H9 (cell line): ENCODE results near the gene TMEM44. TPM values are rescaled to one million over a fixed set of nuclear protein-coding genes. Genes with fewer than 3 reads are reported as not detected.

Experiments
- DNase-seq: peaks from one replicate; pipeline ENCODE4 v3.0.0-alpha.2; 2017
- H2AFZ ChIP-seq: one replicate; pipeline ENCODE4 v1.6.1; 2013; ENCODE audit warnings: mild to moderate bottlenecking, low read length, control low read depth, moderate library complexity
- H2AK5ac ChIP-seq: 2 replicates; pipeline ENCODE4 v1.6.1; 2013; ENCODE audit warnings: low read length, control low read depth, mixed read lengths; ENCODE audit not compliant: insufficient read length
- H2BK120ac ChIP-seq: one replicate; pipeline ENCODE4 v1.6.1; 2013; ENCODE audit warnings: low read depth, mild to moderate bottlenecking, low read length, control low read depth, inconsistent platforms; ENCODE audit not compliant: poor library complexity, severe bottlenecking
- H2BK12ac ChIP-seq: 2 replicates; pipeline ENCODE4 v1.6.1; 2013; ENCODE audit warnings: low read length, control low read depth, mixed read lengths, low read depth; ENCODE audit not compliant: insufficient read length
- H2BK15ac ChIP-seq: 2 replicates; pipeline ENCODE4 v1.6.1; 2013; ENCODE audit warnings: low read depth, low read length, control low read depth
- H2BK20ac ChIP-seq: one replicate; pipeline ENCODE4 v1.6.1; 2013; ENCODE audit warnings: low read depth, mild to moderate bottlenecking, low read length, control low read depth, inconsistent platforms; ENCODE audit not compliant: poor library complexity, severe bottlenecking
- H2BK5ac ChIP-seq: 2 replicates; pipeline ENCODE4 v1.6.1; 2013; ENCODE audit warnings: low read length, control low read depth, mixed read lengths; ENCODE audit not compliant: insufficient read length
- H3K14ac ChIP-seq: 2 replicates; pipeline ENCODE4 v1.6.1; 2013; ENCODE audit warnings: low read length, control low read depth; ENCODE audit not compliant: insufficient read depth
- H3K18ac ChIP-seq: 2 replicates; pipeline ENCODE4 v1.6.1; 2013; ENCODE audit warnings: low read depth, mild to moderate bottlenecking, mixed read lengths, low read length, control low read depth; ENCODE audit not compliant: insufficient read length
- H3K23ac ChIP-seq: 2 replicates; pipeline ENCODE4 v1.6.1; 2013; ENCODE audit warnings: low read length, control low read depth, mixed read lengths, low read depth; ENCODE audit not compliant: insufficient read length
- H3K23me2 ChIP-seq: 2 replicates; pipeline ENCODE4 v1.6.1; 2013; ENCODE audit warnings: low read depth, mild to moderate bottlenecking, mixed read lengths, low read length, control low read depth; ENCODE audit not compliant: insufficient read length, poor library complexity, severe bottlenecking
- H3K27ac ChIP-seq: 2 replicates; pipeline ENCODE4 v1.5.1; 2013; ENCODE audit warnings: low read length, control low read depth, mixed read lengths, low read depth; ENCODE audit not compliant: insufficient read length
- H3K27me3 ChIP-seq: 2 replicates; pipeline ENCODE4 v1.6.1; 2013; ENCODE audit warnings: low read length, control low read depth, inconsistent platforms; ENCODE audit not compliant: insufficient read depth
- H3K4ac ChIP-seq: 2 replicates; pipeline ENCODE4 v1.6.1; 2013; ENCODE audit warnings: low read depth, mild to moderate bottlenecking, control low read depth, inconsistent platforms, low read length, moderate library complexity
- H3K4me1 ChIP-seq: 2 replicates; pipeline ENCODE4 v1.6.1; 2013; ENCODE audit warnings: low read length, control low read depth, inconsistent platforms; ENCODE audit not compliant: insufficient read depth
- H3K4me2 ChIP-seq: 2 replicates; pipeline ENCODE4 v1.6.1; 2013; ENCODE audit warnings: low read length, control low read depth, mixed read lengths; ENCODE audit not compliant: insufficient read length, insufficient read depth
- H3K56ac ChIP-seq: 2 replicates; pipeline ENCODE4 v1.6.1; 2013; ENCODE audit warnings: low read depth, mild to moderate bottlenecking, mixed read lengths, low read length, control low read depth; ENCODE audit not compliant: insufficient read length
- H3K79me1 ChIP-seq: 2 replicates; pipeline ENCODE4 v1.6.1; 2013; ENCODE audit warnings: low read depth, mild to moderate bottlenecking, moderate library complexity, low read length, control low read depth, inconsistent platforms; ENCODE audit not compliant: insufficient read depth, poor library complexity, severe bottlenecking
- H3K79me2 ChIP-seq: 2 replicates; pipeline ENCODE4 v1.6.1; 2013; ENCODE audit warnings: low read length, control low read depth, inconsistent platforms; ENCODE audit not compliant: insufficient read depth
- H3K9ac ChIP-seq: 2 replicates; pipeline ENCODE4 v1.6.1; 2013; ENCODE audit warnings: low read length, control low read depth, mixed read lengths; ENCODE audit not compliant: insufficient read length; ENCODE audit errors: extremely low read depth
- H3K9me3 ChIP-seq: one replicate; pipeline ENCODE4 v1.6.1; 2013; ENCODE audit warnings: low read depth, low read length, inconsistent platforms; ENCODE audit not compliant: control insufficient read depth
- H3T11ph ChIP-seq: one replicate; pipeline ENCODE4 v1.6.1; 2013; ENCODE audit warnings: mild to moderate bottlenecking, low read length, control low read depth, inconsistent platforms
- H4K20me1 ChIP-seq: one replicate; pipeline ENCODE4 v1.6.1; 2013; ENCODE audit not compliant: control insufficient read depth, insufficient read length, insufficient read depth
- H4K5ac ChIP-seq: 2 replicates; pipeline ENCODE4 v1.6.1; 2013; ENCODE audit warnings: low read depth, mild to moderate bottlenecking, mixed read lengths, low read length, control low read depth; ENCODE audit not compliant: insufficient read length
- H4K8ac ChIP-seq: replicated peaks from 2 replicates; pipeline ENCODE4 v1.6.1; 2013; ENCODE audit warnings: low read length, control low read depth, mixed read lengths, low read depth; ENCODE audit not compliant: insufficient read length
- H4K91ac ChIP-seq: 2 replicates; pipeline ENCODE4 v1.6.1; 2013; ENCODE audit warnings: low read depth, mild to moderate bottlenecking, moderate library complexity, mixed read lengths, low read length, control low read depth; ENCODE audit not compliant: insufficient read length
- H3K27ac Mint-ChIP-seq, 3 experiments: 2 replicates in 2 of 3; 3 replicates in 1 of 3; pipeline ENCODE4 v1.8.0; 2020 to 2021; ENCODE audit warnings: mixed read lengths in 3 of 3, mild to moderate bottlenecking in 1 of 3, moderate library complexity in 1 of 3
- H3K27me3 Mint-ChIP-seq: 2 replicates; pipeline ENCODE4 v1.8.0; 2021; ENCODE audit warnings: low read depth, mild to moderate bottlenecking, moderate library complexity, mixed read lengths
- H3K36me3 Mint-ChIP-seq, 3 experiments: 2 replicates in 2 of 3; 3 replicates in 1 of 3; pipeline ENCODE4 v1.8.0; 2020 to 2021; ENCODE audit warnings: low read depth in 3 of 3, mixed read lengths in 3 of 3; ENCODE audit not compliant: insufficient read depth in 1 of 3
- H3K4me1 Mint-ChIP-seq, 2 experiments: 2 replicates each; pipeline ENCODE4 v1.8.0; 2020; ENCODE audit warnings: mixed read lengths in 2 of 2
- H3K4me3 Mint-ChIP-seq, 2 experiments: 2 replicates in 1 of 2; 3 replicates in 1 of 2; pipeline ENCODE4 v1.8.0; 2020 to 2021; ENCODE audit warnings: mild to moderate bottlenecking in 2 of 2, mixed read lengths in 2 of 2, moderate library complexity in 1 of 2
- H3K9me3 Mint-ChIP-seq, 2 experiments: 2 replicates in 1 of 2; 3 replicates in 1 of 2; pipeline ENCODE4 v1.8.0; 2020; ENCODE audit warnings: mild to moderate bottlenecking in 2 of 2, mixed read lengths in 2 of 2, moderate library complexity in 1 of 2
- WGBS: extraction: QIAGEN DNeasy Blood & Tissue Kit; methylation state at CpG from one replicate; pipeline ENCODE4 v1.1.7; 2013; ENCODE audit warnings: missing lambda C conversion rate, low lambda C conversion rate, mixed read lengths; ENCODE audit not compliant: insufficient read length; ENCODE audit errors: extremely low coverage; 5-methylcytosine and 5-hydroxymethylcytosine counted together
- total RNA-seq: library from RNA; stranded (reverse); gene quantifications from 2 replicates; pipeline ENCODE4 v1.2.1, GENCODE V29; 2021
- TF ChIP-seq, protein P1 (sequence below): fragments of 200-600 bp; sonication (generic); conservative IDR thresholded peaks from 3 replicates; pipeline ENCODE4 v1.8.0; 2021; ENCODE audit warnings: antibody characterized with exemption, mild to moderate bottlenecking

Gene TMEM44
- total RNA-seq, 1 experiment from 2014 or later = 19.8 TPM

- H3K4me3 Mint-ChIP-seq = no peak overlapping the region
- H2AFZ ChIP-seq = no peak overlapping the region
- DNase-seq = no peak
- no peak overlapping the region for H3K56ac ChIP-seq
- no peak overlapping the region for H3K9ac ChIP-seq
- H3K23me2 ChIP-seq = no peaks in the 10 kb centered on the region
- TF ChIP-seq, protein P1, sequence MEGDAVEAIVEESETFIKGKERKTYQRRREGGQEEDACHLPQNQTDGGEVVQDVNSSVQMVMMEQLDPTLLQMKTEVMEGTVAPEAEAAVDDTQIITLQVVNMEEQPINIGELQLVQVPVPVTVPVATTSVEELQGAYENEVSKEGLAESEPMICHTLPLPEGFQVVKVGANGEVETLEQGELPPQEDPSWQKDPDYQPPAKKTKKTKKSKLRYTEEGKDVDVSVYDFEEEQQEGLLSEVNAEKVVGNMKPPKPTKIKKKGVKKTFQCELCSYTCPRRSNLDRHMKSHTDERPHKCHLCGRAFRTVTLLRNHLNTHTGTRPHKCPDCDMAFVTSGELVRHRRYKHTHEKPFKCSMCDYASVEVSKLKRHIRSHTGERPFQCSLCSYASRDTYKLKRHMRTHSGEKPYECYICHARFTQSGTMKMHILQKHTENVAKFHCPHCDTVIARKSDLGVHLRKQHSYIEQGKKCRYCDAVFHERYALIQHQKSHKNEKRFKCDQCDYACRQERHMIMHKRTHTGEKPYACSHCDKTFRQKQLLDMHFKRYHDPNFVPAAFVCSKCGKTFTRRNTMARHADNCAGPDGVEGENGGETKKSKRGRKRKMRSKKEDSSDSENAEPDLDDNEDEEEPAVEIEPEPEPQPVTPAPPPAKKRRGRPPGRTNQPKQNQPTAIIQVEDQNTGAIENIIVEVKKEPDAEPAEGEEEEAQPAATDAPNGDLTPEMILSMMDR = no peak
- H3K27ac ChIP-seq = no peak overlapping the region
- H3K23ac ChIP-seq = no peak overlapping the region
- H3T11ph ChIP-seq = no peak overlapping the region
- no peak overlapping the region for H2BK120ac ChIP-seq
- no peaks in the 10 kb centered on the region for H3K79me1 ChIP-seq
- H3K27me3 ChIP-seq = no peaks in the 10 kb centered on the region
- no peak overlapping the region for H3K14ac ChIP-seq
- peaks cover 7% of the 10 kb centered on the region for H3K27me3 Mint-ChIP-seq
- H3K18ac ChIP-seq = no peak overlapping the region
- H3K4ac ChIP-seq = no peak overlapping the region
- H4K20me1 ChIP-seq = no peaks in the 10 kb centered on the region
- no peak overlapping the region for H3K27ac Mint-ChIP-seq
- no peaks in the 10 kb centered on the region for H3K9me3 ChIP-seq
- no peak overlapping the region for H4K91ac ChIP-seq
- no peak overlapping the region for H2AK5ac ChIP-seq
- peaks cover 9 to 13% of the 10 kb centered on the region in 2 experiments for H3K4me1 Mint-ChIP-seq
- H2BK5ac ChIP-seq = no peak overlapping the region
- no peaks in the 10 kb centered on the region; the same call in 1 of the 2 replicates for H3K4me1 ChIP-seq
- H2BK12ac ChIP-seq = no peak overlapping the region
- no peaks in the 10 kb centered on the region for H3K36me3 Mint-ChIP-seq
- H3K4me2 ChIP-seq = no peak overlapping the region
- no peak overlapping the region for H2BK20ac ChIP-seq
- H3K79me2 ChIP-seq = no peaks in the 10 kb centered on the region
- no peak overlapping the region for H4K5ac ChIP-seq
- H4K8ac ChIP-seq = no peak overlapping the region
- WGBS = no CpG with 5 or more reads among the region's 2 CpGs
- H3K9me3 Mint-ChIP-seq = no peaks in the 10 kb centered on the region
- H2BK15ac ChIP-seq = no peak overlapping the region
Observed at GRCh38 chr3:194562986-194563385, 70.2 kb downstream of the TMEM44 start.
